ENCODE results near the gene SLC25A1. TPM values are rescaled to one million over a fixed set of nuclear protein-coding genes. Genes with fewer than 3 reads are reported as not detected.

SLC25A1 gene
- total RNA-seq = 100 to 1,000 TPM in 2 of 4 donors, 10 to 100 TPM in 2; 61.1 to 450 (median 97.4) TPM

DNA sequence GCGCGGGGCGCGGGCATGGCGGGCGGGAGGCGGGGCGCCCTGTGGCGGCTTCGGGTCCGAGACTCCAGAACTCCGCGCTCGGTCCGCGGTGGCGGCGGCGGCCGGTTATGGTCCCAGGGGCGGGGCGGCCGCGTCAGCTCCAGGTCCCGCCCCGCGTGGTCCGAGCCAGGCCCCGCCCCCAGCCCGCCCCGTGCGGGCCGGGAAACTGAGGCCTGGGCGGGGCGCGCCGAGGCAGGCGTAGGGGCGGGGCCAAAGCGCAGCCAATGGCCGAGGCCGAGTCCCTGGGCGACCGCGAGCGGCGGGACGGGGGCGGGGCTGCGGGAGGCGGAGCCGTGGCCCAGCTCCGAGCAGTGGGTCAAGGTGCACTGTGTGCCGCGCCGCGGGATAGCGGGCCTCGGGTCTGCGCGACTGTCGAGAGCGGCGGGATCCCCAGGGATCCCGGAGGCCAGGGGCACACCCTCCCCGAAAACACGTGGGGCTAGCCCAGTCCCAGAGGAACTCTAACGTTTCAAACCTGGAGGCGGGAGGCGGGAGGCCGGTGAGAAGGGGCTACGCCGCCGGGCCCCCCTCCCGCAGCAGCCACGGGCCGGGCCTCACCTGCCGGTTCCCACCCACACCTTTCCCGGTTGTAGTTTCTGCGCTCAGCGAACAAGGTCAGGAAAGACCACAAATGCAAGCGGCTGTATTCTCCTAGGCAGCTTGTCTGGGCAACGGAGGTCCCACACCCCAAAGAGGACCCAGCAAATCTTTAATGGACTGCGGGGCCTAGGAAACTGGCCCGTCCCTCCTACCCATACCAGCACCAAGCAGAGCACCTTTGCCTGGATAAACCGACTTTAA is at the start of gene SLC25A1:
Gene SLC25A1, minus strand, starts transcription at position 80 of the 840 bp plus-strand sequence. Its CDS starts 63 bp downstream, at position 17.
- TF ChIP-seq, protein P1, sequence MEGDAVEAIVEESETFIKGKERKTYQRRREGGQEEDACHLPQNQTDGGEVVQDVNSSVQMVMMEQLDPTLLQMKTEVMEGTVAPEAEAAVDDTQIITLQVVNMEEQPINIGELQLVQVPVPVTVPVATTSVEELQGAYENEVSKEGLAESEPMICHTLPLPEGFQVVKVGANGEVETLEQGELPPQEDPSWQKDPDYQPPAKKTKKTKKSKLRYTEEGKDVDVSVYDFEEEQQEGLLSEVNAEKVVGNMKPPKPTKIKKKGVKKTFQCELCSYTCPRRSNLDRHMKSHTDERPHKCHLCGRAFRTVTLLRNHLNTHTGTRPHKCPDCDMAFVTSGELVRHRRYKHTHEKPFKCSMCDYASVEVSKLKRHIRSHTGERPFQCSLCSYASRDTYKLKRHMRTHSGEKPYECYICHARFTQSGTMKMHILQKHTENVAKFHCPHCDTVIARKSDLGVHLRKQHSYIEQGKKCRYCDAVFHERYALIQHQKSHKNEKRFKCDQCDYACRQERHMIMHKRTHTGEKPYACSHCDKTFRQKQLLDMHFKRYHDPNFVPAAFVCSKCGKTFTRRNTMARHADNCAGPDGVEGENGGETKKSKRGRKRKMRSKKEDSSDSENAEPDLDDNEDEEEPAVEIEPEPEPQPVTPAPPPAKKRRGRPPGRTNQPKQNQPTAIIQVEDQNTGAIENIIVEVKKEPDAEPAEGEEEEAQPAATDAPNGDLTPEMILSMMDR (IDR thresholded peaks at IDR 0.05; ENCODE audit: low read depth) = no peak

DNA sequence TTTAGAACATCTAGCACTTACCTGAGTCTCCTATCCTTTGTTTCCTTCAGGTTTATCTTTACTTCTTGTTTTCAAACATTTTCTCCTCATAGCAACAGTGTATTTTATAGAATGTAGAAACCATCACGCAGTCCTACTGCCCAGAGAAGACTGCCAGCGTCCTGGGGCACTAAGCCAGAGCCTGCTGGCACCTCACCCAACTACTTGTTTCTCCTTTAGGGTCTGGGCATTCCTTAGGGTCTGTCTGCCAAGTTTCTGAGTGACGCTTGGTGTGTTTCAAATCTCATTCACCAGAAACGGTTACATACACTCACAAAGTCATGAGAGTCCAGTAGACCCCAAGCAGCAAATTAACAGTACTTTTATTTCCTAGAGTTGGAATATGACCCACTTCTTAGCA is 49.6 kb upstream of the SLC25A1 start:
- TF ChIP-seq, protein P1 (IDR thresholded peaks at IDR 0.05; ENCODE audit: low read depth) = no peak

DNA sequence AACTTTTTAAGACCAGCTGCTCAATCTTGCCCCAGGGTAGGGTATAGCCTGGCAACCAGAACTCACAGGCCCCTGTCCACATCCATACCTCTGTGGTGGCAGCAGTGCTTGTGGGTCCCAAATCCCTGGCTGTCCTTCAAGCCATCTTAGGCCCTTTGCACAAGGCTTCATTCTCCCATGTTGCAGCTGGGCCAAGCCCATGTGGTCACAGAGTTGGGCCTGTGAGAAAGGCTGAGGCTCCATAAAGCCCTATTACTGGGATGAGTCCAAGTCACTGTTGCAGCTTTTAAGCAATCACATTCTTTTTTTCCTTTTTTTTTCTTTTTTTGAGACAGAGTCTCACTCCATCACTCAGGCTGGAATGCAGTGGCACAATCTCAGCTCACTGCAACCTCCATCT is 47.9 kb upstream of the SLC25A1 start:
- TF ChIP-seq, protein P1 (IDR thresholded peaks at IDR 0.05; ENCODE audit: low read depth) = no peak

DNA sequence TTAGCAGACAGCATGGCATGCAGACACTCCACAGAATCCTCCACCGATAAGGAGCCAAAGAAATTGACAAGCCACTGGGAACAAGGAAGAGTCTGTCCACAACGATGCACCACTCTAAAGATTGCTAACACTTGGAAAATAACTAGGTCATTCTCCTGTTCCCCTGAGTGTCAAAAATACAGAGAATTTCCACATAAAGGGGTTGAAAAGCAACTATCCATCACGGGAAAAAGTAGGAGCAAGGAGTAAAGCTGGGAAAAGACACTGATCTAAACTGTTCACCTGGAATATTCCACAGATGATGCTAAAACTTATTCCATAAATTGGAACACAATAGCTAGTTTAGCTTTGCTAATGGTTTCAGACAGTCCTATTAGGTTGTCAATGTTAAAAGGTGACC is 47.0 kb upstream of the SLC25A1 start:
- TF ChIP-seq, protein P1 (IDR thresholded peaks at IDR 0.05; ENCODE audit: low read depth) = no peak

DNA sequence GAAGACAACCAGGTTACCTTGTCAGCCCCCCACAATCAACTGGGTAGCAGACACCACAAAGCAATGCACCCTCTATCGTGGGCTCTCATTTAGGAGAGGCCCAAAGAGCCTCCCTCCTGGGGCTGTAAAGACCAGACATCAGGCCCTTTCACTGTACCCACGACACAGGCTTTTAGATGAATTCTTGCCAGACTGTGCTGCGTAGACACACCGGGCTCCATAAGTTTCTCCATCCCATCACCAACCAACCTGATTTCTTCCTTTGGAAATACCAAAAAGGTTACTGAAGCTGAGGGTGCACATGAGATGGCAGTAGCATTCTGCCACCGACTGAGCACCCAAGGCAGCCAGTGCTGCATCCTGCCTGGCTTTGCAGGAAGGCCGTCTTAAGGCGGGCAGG is 46.4 kb upstream of the SLC25A1 start:
- TF ChIP-seq, protein P1 (IDR thresholded peaks at IDR 0.05; ENCODE audit: low read depth) = no peak

DNA sequence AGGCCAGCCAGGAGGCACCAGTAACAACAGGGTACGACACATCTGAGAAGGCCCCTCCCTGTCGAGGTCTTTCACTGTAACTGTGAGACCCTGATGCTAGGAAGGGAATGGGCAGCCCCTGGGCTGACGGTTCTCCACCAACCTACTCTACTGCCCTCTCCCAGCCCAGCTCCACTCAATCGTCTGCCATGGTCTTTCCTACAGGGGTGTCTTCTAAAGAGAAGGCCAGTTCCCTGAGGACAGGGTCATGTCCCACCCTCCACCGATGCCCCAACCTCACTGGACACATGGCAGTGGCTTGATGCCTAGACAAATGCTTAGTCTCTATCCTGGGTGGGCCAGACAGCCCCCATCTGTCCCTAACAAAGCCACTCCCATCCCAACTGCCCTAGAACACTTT is 46.0 kb upstream of the SLC25A1 start:
- TF ChIP-seq, protein P1 (IDR thresholded peaks at IDR 0.05; ENCODE audit: low read depth) = no peak

DNA sequence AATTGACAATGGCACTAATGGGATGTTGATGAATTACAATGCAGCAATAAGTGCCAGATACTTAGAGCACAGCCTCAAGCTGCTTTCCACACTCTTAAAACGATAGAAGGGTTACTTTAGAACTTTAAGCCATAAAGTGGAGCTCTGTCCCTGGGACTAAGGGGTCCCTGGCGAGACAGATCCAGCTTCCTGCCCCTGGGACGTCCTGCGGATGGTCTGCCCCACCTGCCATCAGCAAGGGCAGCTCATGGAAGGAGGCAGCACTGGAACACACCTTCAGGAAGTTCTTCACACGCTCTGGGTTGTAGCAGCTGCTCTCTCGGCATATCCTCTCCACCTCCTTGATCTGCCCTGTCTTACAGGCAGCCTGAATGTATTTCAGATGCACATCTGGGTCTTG is 45.1 kb upstream of the SLC25A1 start:
- TF ChIP-seq, protein P1 (IDR thresholded peaks at IDR 0.05; ENCODE audit: low read depth) = no peak
